Thymus (tissue), 11 donors: ENCODE data around the gene ACTR2. TPM values are rescaled to one million over a fixed set of nuclear protein-coding genes. Genes with fewer than 3 reads are reported as not detected.
"Not testable (repeated sequence)": the region's sequence is repeated elsewhere in the genome, so short reads cannot be mapped to it uniquely, and the experiment has no call there.

ENCODE experiments used
- DNase-seq, 9 donors: peaks; one replicate each; pipeline ENCODE4 v3.0.0-alpha.2; 2013; ENCODE audit warnings: low spot score in 9 of 9, low read depth in 6 of 9, missing footprints in 1 of 9
- H3K27ac ChIP-seq, 2 donors: one replicate each; pipeline ENCODE4 v1.5.1; 2013; ENCODE audit warnings: control low read depth in 1 of 2, low read depth in 1 of 2, low read length in 1 of 2, mild to moderate bottlenecking in 1 of 2, moderate library complexity in 1 of 2
- H3K27me3 ChIP-seq, 2 donors: one replicate each; pipeline ENCODE4 v1.5.1; 2013; ENCODE audit warnings: low read length in 1 of 2; ENCODE audit not compliant: control insufficient read depth in 2 of 2, insufficient read depth in 1 of 2
- H3K36me3 ChIP-seq, 2 donors: one replicate each; pipeline ENCODE4 v1.5.1; 2013; ENCODE audit warnings: low read length in 1 of 2, mild to moderate bottlenecking in 1 of 2, moderate library complexity in 1 of 2; ENCODE audit not compliant: control insufficient read depth in 2 of 2, insufficient read depth in 2 of 2
- H3K4me1 ChIP-seq, 2 donors: one replicate each; pipeline ENCODE4 v1.5.1; 2013; ENCODE audit warnings: low read length in 2 of 2; ENCODE audit not compliant: control insufficient read depth in 2 of 2, insufficient read depth in 2 of 2
- H3K4me3 ChIP-seq, 2 donors: one replicate each; pipeline ENCODE4 v1.5.1; 2013; ENCODE audit warnings: low read length in 2 of 2, control low read depth in 1 of 2, mild to moderate bottlenecking in 1 of 2
- H3K9me3 ChIP-seq, 2 donors: one replicate each; pipeline ENCODE4 v1.5.1; 2013; ENCODE audit warnings: low read length in 1 of 2, mild to moderate bottlenecking in 1 of 2; ENCODE audit not compliant: control insufficient read depth in 2 of 2, insufficient read depth in 1 of 2
- WGBS: extraction: QIAGEN DNeasy Blood & Tissue Kit; methylation state at CpG from one replicate; pipeline ENCODE4 v1.1.7; 2013; 5-methylcytosine and 5-hydroxymethylcytosine counted together
- polyA plus RNA-seq: library from polyadenylated mRNA; stranded (reverse); fragments of 200-250 nt; gene quantifications from one replicate; pipeline ENCODE4 v1.2.3, GENCODE V29; 2013
- total RNA-seq: library from RNA; stranded (reverse); fragments of 120-200 nt; gene quantifications from one replicate; pipeline ENCODE4 v1.2.4, GENCODE V29; 2013
- donor health status: healthy.

The ACTR2 gene
- total and polyA plus RNA-seq, 2 donors: 76.2 to 166 TPM

- Histone ChIP-seq H3K27ac (no peak overlapping the region), H3K4me1 (no peaks in the 10 kb centered on the region), H3K9me3 (no peaks in the 10 kb centered on the region), H3K27me3 (no peaks in the 10 kb centered on the region), H3K4me3 (no peak overlapping the region), H3K36me3 (no peaks in the 10 kb centered on the region)
- no peak for DNase-seq
- 96% methylated on average over 3 of the region's 3 CpGs for WGBS
Measured at GRCh38 chr2:65215946-65216345, 11.7 kb upstream of the ACTR2 start.

GRCh38 chr2:65220432-65221131, 7.0 kb upstream of the ACTR2 start:
- 88% methylated on average over 3 of the region's 3 CpGs for WGBS
- no peak overlapping the region for H3K27ac ChIP-seq
- no peaks in the 10 kb centered on the region for H3K27me3 ChIP-seq
- no peaks in the 10 kb centered on the region for H3K36me3 ChIP-seq
- DNase-seq: no peak
- H3K4me1 ChIP-seq: no peaks in the 10 kb centered on the region
- no peak overlapping the region for H3K4me3 ChIP-seq
- H3K9me3 ChIP-seq: no peaks in the 10 kb centered on the region

- not testable (repeated sequence) for H3K27me3 ChIP-seq, DNase-seq, H3K27ac ChIP-seq, H3K36me3 ChIP-seq, H3K9me3 ChIP-seq, H3K4me1 ChIP-seq, H3K4me3 ChIP-seq
- 99% methylated on average over 8 of the region's 8 CpGs for WGBS
Measured at GRCh38 chr2:65221275-65221674, 6.4 kb upstream of the ACTR2 start.

GRCh38 chr2:65227020-65227455, 593 bp upstream of the ACTR2 start:
- Histone ChIP-seq H3K27me3 (no peaks in the 10 kb centered on the region), H3K4me3 (peak overlapping the region; percentile 96 to 97), H3K27ac (peak overlapping the region; percentile 70 to 95), H3K36me3 (peaks cover 3 to 5% of the 10 kb centered on the region in 2 donors), H3K4me1 (peaks cover 4 to 13% of the 10 kb centered on the region in 2 donors), H3K9me3 (no peaks in the 10 kb centered on the region)
- peak in 3 of 9 donors; percentile 24 to 40 (median 34) for DNase-seq
- 2% methylated on average over 13 of the region's 13 CpGs for WGBS

GRCh38 chr2:65228263-65228750, 676 bp downstream of the ACTR2 start:
- peak overlapping the region; percentile 96 to 97 for H3K4me3 ChIP-seq
- under 1% methylated on average over 16 of the region's 16 CpGs for WGBS
- peak; percentile 36 to 82 (median 54) for DNase-seq
- H3K4me1 ChIP-seq: peaks cover 4 to 13% of the 10 kb centered on the region in 2 donors
- H3K27ac ChIP-seq: peak overlapping the region; percentile 95 to 96
- peaks cover 5% of the 10 kb centered on the region in 2 donors for H3K36me3 ChIP-seq
- no peaks in the 10 kb centered on the region for H3K27me3 ChIP-seq
- no peaks in the 10 kb centered on the region for H3K9me3 ChIP-seq

GRCh38 chr2:65231121-65231520, 3.5 kb downstream of the ACTR2 start:
- Histone ChIP-seq H3K4me3 (no peak overlapping the region), H3K27ac (no peak overlapping the region), H3K4me1 (peaks cover 4 to 13% of the 10 kb centered on the region in 2 donors), H3K36me3 (peaks cover 5 to 10% of the 10 kb centered on the region in 2 donors), H3K27me3 (no peaks in the 10 kb centered on the region), H3K9me3 (no peaks in the 10 kb centered on the region)
- 90% methylated on average over 1 of the region's 1 CpG for WGBS
- no peak for DNase-seq

GRCh38 chr2:65231892-65232477, 4.4 kb downstream of the ACTR2 start:
- Histone ChIP-seq H3K27me3 (no peaks in the 10 kb centered on the region), H3K4me3 (no peak overlapping the region), H3K9me3 (no peaks in the 10 kb centered on the region), H3K4me1 (peaks cover 4 to 9% of the 10 kb centered on the region in 2 donors), H3K27ac (peak overlapping the region in 1 of 2 donors; percentile 15), H3K36me3 (peaks cover 5 to 10% of the 10 kb centered on the region in 2 donors)
- 94% methylated on average over 8 of the region's 8 CpGs for WGBS
- DNase-seq: no peak

- Histone ChIP-seq H3K36me3 (peaks cover 5 to 14% of the 10 kb centered on the region in 2 donors), H3K4me3 (no peak overlapping the region), H3K27ac (no peak overlapping the region), H3K4me1 (peaks cover 4 to 8% of the 10 kb centered on the region in 2 donors), H3K9me3 (peaks cover 0 to 2% of the 10 kb centered on the region in 2 donors), H3K27me3 (no peaks in the 10 kb centered on the region)
- DNase-seq: peak in 2 of 9 donors; percentile 21 to 23
- 83% methylated on average over 2 of the region's 2 CpGs for whole genome bisulfite sequencing
Measured at GRCh38 chr2:65232636-65233035, 5.0 kb downstream of the ACTR2 start.

- no peak overlapping the region for H3K27ac ChIP-seq
- H3K4me1 ChIP-seq: no peaks in the 10 kb centered on the region
- WGBS: 98% methylated on average over 3 of the region's 3 CpGs
- H3K36me3 ChIP-seq: peaks cover 6 to 40% of the 10 kb centered on the region in 2 donors
- DNase-seq: no peak
- peaks cover 0 to 2% of the 10 kb centered on the region in 2 donors for H3K9me3 ChIP-seq
- H3K4me3 ChIP-seq: no peak overlapping the region
- no peaks in the 10 kb centered on the region for H3K27me3 ChIP-seq
Measured at GRCh38 chr2:65240657-65241056, 13.0 kb downstream of the ACTR2 start.
